ENCODE data around the gene LUZP2. TPM values are rescaled to one million over a fixed set of nuclear protein-coding genes. Genes with fewer than 3 reads are reported as not detected.

LUZP2 gene
- total RNA-seq, 2 donors from 2014 or later = 1.6 TPM; not detected in 1

- DNase-seq (no peak), ATAC-seq (no peak)
- TF ChIP-seq CTCF (IDR thresholded peaks at IDR 0.05) (no peak), POLR2A (IDR thresholded peaks at IDR 0.05) (no peak)
- Histone ChIP-seq H3K4me3 (no peak overlapping the region), H3K4me1 (no peaks in the 10 kb centered on the region), H3K9me3 (no peaks in the 10 kb centered on the region), H3K27ac (no peak overlapping the region), H3K27me3 (no peaks in the 10 kb centered on the region), H3K36me3 (replicated peaks in 1 of 2; ENCODE audit: insufficient read depth in 1 of 2, low read depth in 2 of 2) (no peaks in the 10 kb centered on the region)
- intact Hi-C loops (cut with DNase I) = no loop called here
- WGBS, 2 donors = 12 to 82% methylated on average over 2 of the region's 2 CpGs
Observed at GRCh38 chr11:24471084-24471483, 25.8 kb upstream of the LUZP2 start.

GRCh38 chr11:24478718-24479117, 18.1 kb upstream of the LUZP2 start:
- no peak for DNase-seq
- no peak for TF ChIP-seq POLR2A (IDR thresholded peaks at IDR 0.05)
- TF ChIP-seq CTCF (IDR thresholded peaks at IDR 0.05) = no peak
- H3K27me3 ChIP-seq = no peaks in the 10 kb centered on the region
- intact Hi-C loops (cut with DNase I) = no loop called here
- H3K4me1 ChIP-seq = no peaks in the 10 kb centered on the region
- WGBS, 2 donors = 47 to 65% methylated on average over 1 of the region's 1 CpG
- H3K27ac ChIP-seq = no peak overlapping the region
- no peak overlapping the region for H3K4me3 ChIP-seq
- no peak for ATAC-seq
- no peaks in the 10 kb centered on the region for H3K9me3 ChIP-seq
- no peaks in the 10 kb centered on the region for H3K36me3 ChIP-seq (replicated peaks in 1 of 2; ENCODE audit: insufficient read depth in 1 of 2, low read depth in 2 of 2)

- Histone ChIP-seq H3K9me3 (no peaks in the 10 kb centered on the region), H3K4me1 (no peaks in the 10 kb centered on the region), H3K27me3 (no peaks in the 10 kb centered on the region), H3K4me3 (no peak overlapping the region), H3K27ac (no peak overlapping the region), H3K36me3 (replicated peaks in 1 of 2; ENCODE audit: insufficient read depth in 1 of 2, low read depth in 2 of 2) (no peaks in the 10 kb centered on the region)
- DNase-seq (no peak), ATAC-seq (no peak)
- WGBS, 2 donors = 64% methylated on average over 4 of the region's 4 CpGs
- intact Hi-C loops (cut with DNase I) = no loop called here
- no peak for TF ChIP-seq CTCF (IDR thresholded peaks at IDR 0.05)
- no peak for TF ChIP-seq POLR2A (IDR thresholded peaks at IDR 0.05)
Observed at GRCh38 chr11:24489477-24489876, 7.4 kb upstream of the LUZP2 start.

GRCh38 chr11:24496386-24496735, 492 bp upstream of the LUZP2 start:
- Histone ChIP-seq H3K9me3 (no peaks in the 10 kb centered on the region), H3K4me1 (peaks cover 12% of the 10 kb centered on the region), H3K4me3 (no peak overlapping the region), H3K27ac (no peak overlapping the region), H3K27me3 (peaks cover 0 to 5% of the 10 kb centered on the region in 2 donors), H3K36me3 (replicated peaks in 1 of 2; ENCODE audit: insufficient read depth in 1 of 2, low read depth in 2 of 2) (no peaks in the 10 kb centered on the region)
- no peak for DNase-seq
- intact Hi-C loops (cut with DNase I) = no loop called here
- 3 to 4% methylated on average over 14 of the region's 14 CpGs for WGBS, 2 donors
- TF ChIP-seq CTCF (IDR thresholded peaks at IDR 0.05) = no peak
- no peak for TF ChIP-seq POLR2A (IDR thresholded peaks at IDR 0.05)
- peak; percentile 9 for ATAC-seq

GRCh38 chr11:24497831-24498230, 978 bp downstream of the LUZP2 start:
- TF ChIP-seq POLR2A (IDR thresholded peaks at IDR 0.05) = no peak
- intact Hi-C loops (cut with DNase I) = no loop called here
- H3K27me3 ChIP-seq = peaks cover 0 to 5% of the 10 kb centered on the region in 2 donors
- ATAC-seq = no peak
- H3K4me1 ChIP-seq = peaks cover 12% of the 10 kb centered on the region
- no peak for DNase-seq
- H3K4me3 ChIP-seq = no peak overlapping the region
- WGBS, 2 donors = 41 to 47% methylated on average over 3 of the region's 3 CpGs
- no peak overlapping the region for H3K27ac ChIP-seq
- H3K36me3 ChIP-seq (replicated peaks in 1 of 2; ENCODE audit: insufficient read depth in 1 of 2, low read depth in 2 of 2) = no peaks in the 10 kb centered on the region
- no peaks in the 10 kb centered on the region for H3K9me3 ChIP-seq
